Adrenal gland (tissue), 5 donors: Measurements from ENCODE around the gene ATXN10.

Experiments
- POLR2A ChIP-seq, 2 donors: fragments of 450-650 bp; IDR thresholded peaks; one replicate each; pipeline ENCODE4 v1.6.1; 2017; ENCODE audit warnings: antibody characterized with exemption in 2 of 2, mild to moderate bottlenecking in 2 of 2, moderate library complexity in 1 of 2
- TF ChIP-seq, protein P1 (sequence below), 6 experiments: fragments of 450-650 bp in 4 of 6; fragments of 200-600 bp in 2 of 6; sonication (generic) in 1 of 6; IDR thresholded peaks; 1 replicate in 5 of 6; 2 replicates in 1 of 6; pipeline versions ENCODE4 v1.5.1 to v1.8.0; 2016 to 2021; ENCODE audit warnings: antibody characterized with exemption in 6 of 6, mild to moderate bottlenecking in 2 of 6, moderate library complexity in 1 of 6
- donor health status: DM: no; HTN: no; CAD: no.

GRCh38 chr22:45621836-45622600, 49.6 kb upstream of the ATXN10 start:
- TF ChIP-seq, protein P1, sequence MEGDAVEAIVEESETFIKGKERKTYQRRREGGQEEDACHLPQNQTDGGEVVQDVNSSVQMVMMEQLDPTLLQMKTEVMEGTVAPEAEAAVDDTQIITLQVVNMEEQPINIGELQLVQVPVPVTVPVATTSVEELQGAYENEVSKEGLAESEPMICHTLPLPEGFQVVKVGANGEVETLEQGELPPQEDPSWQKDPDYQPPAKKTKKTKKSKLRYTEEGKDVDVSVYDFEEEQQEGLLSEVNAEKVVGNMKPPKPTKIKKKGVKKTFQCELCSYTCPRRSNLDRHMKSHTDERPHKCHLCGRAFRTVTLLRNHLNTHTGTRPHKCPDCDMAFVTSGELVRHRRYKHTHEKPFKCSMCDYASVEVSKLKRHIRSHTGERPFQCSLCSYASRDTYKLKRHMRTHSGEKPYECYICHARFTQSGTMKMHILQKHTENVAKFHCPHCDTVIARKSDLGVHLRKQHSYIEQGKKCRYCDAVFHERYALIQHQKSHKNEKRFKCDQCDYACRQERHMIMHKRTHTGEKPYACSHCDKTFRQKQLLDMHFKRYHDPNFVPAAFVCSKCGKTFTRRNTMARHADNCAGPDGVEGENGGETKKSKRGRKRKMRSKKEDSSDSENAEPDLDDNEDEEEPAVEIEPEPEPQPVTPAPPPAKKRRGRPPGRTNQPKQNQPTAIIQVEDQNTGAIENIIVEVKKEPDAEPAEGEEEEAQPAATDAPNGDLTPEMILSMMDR (IDR thresholded peaks at IDR 0.05) = no peak
- TF ChIP-seq POLR2A (IDR thresholded peaks at IDR 0.05) = no peak
